ENCODE data around the gene CAP2.

DNA sequence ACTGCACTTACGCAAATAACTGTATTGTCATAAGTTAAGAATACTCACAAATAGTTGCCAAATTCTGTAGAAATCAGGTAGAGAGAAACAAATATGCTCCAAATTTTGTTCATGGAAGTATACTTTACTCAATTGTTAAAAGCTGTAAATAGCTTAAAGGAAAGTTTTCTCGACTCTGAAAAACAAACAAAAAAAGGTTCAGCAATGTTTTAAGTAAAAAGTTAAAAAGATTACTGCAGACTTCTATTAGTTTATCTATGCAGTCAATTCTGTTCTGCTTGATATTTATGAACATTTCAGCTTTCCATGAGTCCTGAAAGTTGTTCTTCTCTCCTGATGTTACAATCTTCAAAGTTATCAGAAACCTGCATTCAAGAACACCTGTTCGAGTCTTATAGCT is 169.2 kb downstream of the CAP2 start:
- TF ChIP-seq, protein P1, sequence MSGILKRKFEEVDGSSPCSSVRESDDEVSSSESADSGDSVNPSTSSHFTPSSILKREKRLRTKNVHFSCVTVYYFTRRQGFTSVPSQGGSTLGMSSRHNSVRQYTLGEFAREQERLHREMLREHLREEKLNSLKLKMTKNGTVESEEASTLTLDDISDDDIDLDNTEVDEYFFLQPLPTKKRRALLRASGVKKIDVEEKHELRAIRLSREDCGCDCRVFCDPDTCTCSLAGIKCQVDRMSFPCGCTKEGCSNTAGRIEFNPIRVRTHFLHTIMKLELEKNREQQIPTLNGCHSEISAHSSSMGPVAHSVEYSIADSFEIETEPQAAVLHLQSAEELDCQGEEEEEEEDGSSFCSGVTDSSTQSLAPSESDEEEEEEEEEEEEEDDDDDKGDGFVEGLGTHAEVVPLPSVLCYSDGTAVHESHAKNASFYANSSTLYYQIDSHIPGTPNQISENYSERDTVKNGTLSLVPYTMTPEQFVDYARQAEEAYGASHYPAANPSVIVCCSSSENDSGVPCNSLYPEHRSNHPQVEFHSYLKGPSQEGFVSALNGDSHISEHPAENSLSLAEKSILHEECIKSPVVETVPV (CRISPR knock-in tag; IDR thresholded peaks at IDR 0.05), result no peak
- TF ChIP-seq ZFP3 (CRISPR knock-in tag; IDR thresholded peaks at IDR 0.05), result no peak
- no peak for TF ChIP-seq PPARA (CRISPR knock-in tag; IDR thresholded peaks at IDR 0.05; ENCODE audit: borderline replicate concordance)
- no peak for TF ChIP-seq TCF4 (CRISPR knock-in tag; IDR thresholded peaks at IDR 0.05; ENCODE audit: borderline replicate concordance)
